IMR-90 (cell line): ENCODE data around the gene ANKDD1B. TPM values are rescaled to one million over a fixed set of nuclear protein-coding genes. Genes with fewer than 3 reads are reported as not detected.

Source experiments
- ATAC-seq: fragments of 200-7000 bp; cut with Tn5 transposase; 2 replicates; pipeline ENCODE4 v1.9.1; 2020; ENCODE audit warnings: low read depth, mild to moderate bottlenecking, moderate library complexity
- BruUV-seq: library from RNA; stranded (reverse); fragments of 400-500 nt; replicated peaks from 2 replicates; lab custom pipeline; 2021; lab: Mats Ljungman, UMichigan
- CTCF ChIA-PET: fragments of 300-600 bp; formaldehyde crosslinking; extraction: SDS; loops from one replicate; lab custom pipeline; 2021; ENCODE audit warnings: antibody characterized with exemption; lab: Yijun Ruan, JAX
- POLR2A ChIA-PET: fragments of 300-600 bp; sonication (Branson Sonifier 250); formaldehyde crosslinking; loops from one replicate; lab custom pipeline; 2022; ENCODE audit warnings: antibody characterized with exemption; ENCODE audit not compliant: unreplicated experiment; lab: Charles Lee
- DNase-seq: peaks from one replicate; pipeline ENCODE4 v3.0.0; 2013
- H2AFZ ChIP-seq: replicated peaks from 2 replicates; pipeline ENCODE3; 2013; ENCODE audit warnings: low read length, mild to moderate bottlenecking; ENCODE audit not compliant: poor library complexity
- H2AK5ac ChIP-seq: 2 replicates; pipeline ENCODE4 v1.6.1; 2013; ENCODE audit warnings: low read depth, low read length, inconsistent platforms
- H2AK9ac ChIP-seq: replicated peaks from 2 replicates; pipeline ENCODE3; 2013; ENCODE audit warnings: mild to moderate bottlenecking, low read depth, low read length, moderate library complexity; ENCODE audit not compliant: poor library complexity
- H2BK120ac ChIP-seq: 2 replicates; pipeline ENCODE4 v1.6.1; 2013; ENCODE audit warnings: low read depth, low read length, inconsistent platforms
- H2BK15ac ChIP-seq: 3 replicates; pipeline ENCODE4 v1.6.1; 2013; ENCODE audit warnings: low read depth, low read length, inconsistent platforms
- H2BK20ac ChIP-seq: 2 replicates; pipeline ENCODE4 v1.6.1; 2013; ENCODE audit warnings: low read depth, mild to moderate bottlenecking, inconsistent platforms, low read length, moderate library complexity
- H2BK5ac ChIP-seq: 2 replicates; pipeline ENCODE4 v1.6.1; 2013; ENCODE audit warnings: mild to moderate bottlenecking, low read depth, low read length, inconsistent platforms; ENCODE audit not compliant: poor library complexity, severe bottlenecking
- H3K14ac ChIP-seq: replicated peaks from 2 replicates; pipeline ENCODE4 v1.6.1; 2013; ENCODE audit warnings: low read depth, low read length, inconsistent platforms
- H3K18ac ChIP-seq: 2 replicates; pipeline ENCODE4 v1.6.1; 2013; ENCODE audit warnings: low read depth, low read length, control low read depth
- H3K23ac ChIP-seq: 2 replicates; pipeline ENCODE4 v1.6.1; 2013; ENCODE audit warnings: low read depth, low read length, inconsistent platforms
- H3K27ac ChIP-seq: 2 replicates; pipeline ENCODE4 v1.5.1; 2013; ENCODE audit warnings: mild to moderate bottlenecking, control low read depth, low read length; ENCODE audit not compliant: insufficient read depth
- H3K27me3 ChIP-seq: 2 replicates; pipeline ENCODE4 v1.6.1; 2013; ENCODE audit warnings: low read length; ENCODE audit not compliant: control insufficient read depth, insufficient read depth
- H3K36me3 ChIP-seq: 2 replicates; pipeline ENCODE4 v1.6.1; 2013; ENCODE audit warnings: low read length, mixed read lengths; ENCODE audit not compliant: control insufficient read depth, insufficient read depth
- H3K4ac ChIP-seq: 2 replicates; pipeline ENCODE4 v1.6.1; 2013; ENCODE audit warnings: low read depth, low read length, inconsistent platforms
- H3K4me1 ChIP-seq: 2 replicates; pipeline ENCODE4 v1.6.1; 2013; ENCODE audit warnings: low read length, mixed read lengths; ENCODE audit not compliant: control insufficient read depth, insufficient read depth
- H3K4me2 ChIP-seq: 2 replicates; pipeline ENCODE4 v1.6.1; 2013; ENCODE audit warnings: low read depth, mild to moderate bottlenecking, control low read depth, low read length, moderate library complexity
- H3K4me3 ChIP-seq: 2 replicates; pipeline ENCODE4 v1.5.1; 2013; ENCODE audit warnings: low read depth, mild to moderate bottlenecking, control low read depth, low read length, moderate library complexity; ENCODE audit not compliant: insufficient read depth
- H3K56ac ChIP-seq: 2 replicates; pipeline ENCODE4 v1.6.1; 2013; ENCODE audit warnings: low read length, inconsistent platforms; ENCODE audit not compliant: insufficient read depth; ENCODE audit errors: extremely low read depth
- H3K79me1 ChIP-seq, 2 experiments: 2 replicates each; pipeline ENCODE4 v1.6.1; 2013; ENCODE audit warnings: low read length in 2 of 2, inconsistent platforms in 1 of 2, low read depth in 1 of 2
- H3K9ac ChIP-seq: 2 replicates; pipeline ENCODE4 v1.6.1; 2013; ENCODE audit warnings: low read depth, low read length, control low read depth
- H3K9me1 ChIP-seq: 2 replicates; pipeline ENCODE4 v1.6.1; 2013; ENCODE audit warnings: low read length, inconsistent platforms; ENCODE audit not compliant: insufficient read depth
- H3K9me3 ChIP-seq: 2 replicates; pipeline ENCODE4 v1.6.1; 2013; ENCODE audit warnings: low read length; ENCODE audit not compliant: control insufficient read depth, insufficient read depth
- H4K20me1 ChIP-seq: 2 replicates; pipeline ENCODE4 v1.6.1; 2013; ENCODE audit warnings: low read length, inconsistent platforms; ENCODE audit not compliant: insufficient read depth
- H4K5ac ChIP-seq: 2 replicates; pipeline ENCODE4 v1.6.1; 2013; ENCODE audit warnings: mild to moderate bottlenecking, low read depth, low read length, control low read depth
- H4K8ac ChIP-seq, 2 experiments: 2 replicates each; pipeline ENCODE4 v1.6.1; 2013; ENCODE audit warnings: low read depth in 2 of 2, low read length in 2 of 2, control low read depth in 1 of 2, inconsistent platforms in 1 of 2
- H4K91ac ChIP-seq: 2 replicates; pipeline ENCODE4 v1.6.1; 2013; ENCODE audit warnings: low read depth, low read length, inconsistent platforms; ENCODE audit not compliant: insufficient read depth
- BHLHE40 ChIP-seq: fragments of 150-350 bp; IDR thresholded peaks from 2 replicates; pipeline ENCODE4 v1.6.1; 2016; ENCODE audit warnings: mild to moderate bottlenecking, low read depth, low read length
- CEBPB ChIP-seq: IDR thresholded peaks from 2 replicates; pipeline ENCODE4 v1.6.1; 2012; ENCODE audit warnings: low read depth, low read length, improper control_type of control experiment
- CHD1 ChIP-seq: IDR thresholded peaks from 2 replicates; pipeline ENCODE4 v1.6.1; 2012; ENCODE audit warnings: low read depth, low read length, improper control_type of control experiment
- CTCF ChIP-seq: conservative IDR thresholded peaks from 2 replicates; pipeline ENCODE4 v1.5.1; 2012; ENCODE audit warnings: mild to moderate bottlenecking, low read depth, low read length, improper control_type of control experiment
- ELK1 ChIP-seq: fragments of 150-350 bp; IDR thresholded peaks from 2 replicates; pipeline ENCODE4 v1.6.1; 2016; ENCODE audit warnings: low read depth, mild to moderate bottlenecking, low read length, moderate library complexity, borderline replicate concordance
- FOS ChIP-seq: fragments of 150-350 bp; IDR thresholded peaks from 2 replicates; pipeline ENCODE4 v1.6.1; 2016; ENCODE audit warnings: low read depth, low read length
- MAFK ChIP-seq: IDR thresholded peaks from 2 replicates; pipeline ENCODE4 v1.6.1; 2012; ENCODE audit warnings: low read depth, low read length, improper control_type of control experiment
- MAZ ChIP-seq: IDR thresholded peaks from 2 replicates; pipeline ENCODE4 v1.6.1; 2012; ENCODE audit warnings: low read depth, mild to moderate bottlenecking, low read length, improper control_type of control experiment, moderate library complexity, borderline replicate concordance
- MXI1 ChIP-seq: IDR thresholded peaks from 2 replicates; pipeline ENCODE4 v1.6.1; 2012; ENCODE audit warnings: low read depth, mild to moderate bottlenecking, low read length, moderate library complexity, borderline replicate concordance
- RCOR1 ChIP-seq: IDR thresholded peaks from 2 replicates; pipeline ENCODE4 v1.6.1; 2012; ENCODE audit warnings: mild to moderate bottlenecking, low read length, improper control_type of control experiment; ENCODE audit not compliant: insufficient replicate concordance
- RFX5 ChIP-seq: IDR thresholded peaks from 2 replicates; pipeline ENCODE4 v1.8.0; 2012; ENCODE audit warnings: low read depth, mild to moderate bottlenecking, low read length, moderate library complexity
- SMC3 ChIP-seq: fragments of 150-350 bp; IDR thresholded peaks from 2 replicates; pipeline ENCODE4 v1.6.1; 2016; ENCODE audit warnings: low read depth, mild to moderate bottlenecking, antibody characterized with exemption, low read length, moderate library complexity
- USF2 ChIP-seq: fragments of 150-350 bp; IDR thresholded peaks from 2 replicates; pipeline ENCODE4 v1.6.1; 2017; ENCODE audit warnings: mild to moderate bottlenecking, antibody characterized with exemption, low read length, low read depth
- WGBS, 2 experiments: methylation state at CpG; one replicate each; pipeline versions ENCODE4 v1.1.5 to v1.1.7; 2013; ENCODE audit warnings: missing lambda C conversion rate in 2 of 2; ENCODE audit not compliant: insufficient read length in 1 of 2; ENCODE audit errors: extremely low coverage in 2 of 2; 5-methylcytosine and 5-hydroxymethylcytosine counted together
- dilution Hi-C: fragments of 300-500 bp; cut with HindIII; formaldehyde crosslinking; loops from one replicate; pipeline ENCODE4 v1.14.3; 2018; ENCODE audit warnings: low sequenced_read_pairs; ENCODE audit not compliant: unreplicated experiment
- in situ Hi-C: fragments of 300-500 bp; cut with MboI; formaldehyde crosslinking; loops from 3 replicates; pipeline ENCODE4 v1.14.3; 2019; ENCODE audit warnings: low sequenced_read_pairs, inconsistent platforms, mixed read lengths
- intact Hi-C: fragments of 100-400 bp; cut with micrococcal nuclease; formaldehyde crosslinking; loops from 2 replicates; pipeline ENCODE4 v1.10.0; 2022
- polyA plus RNA-seq, 3 experiments: library from polyadenylated mRNA; depleted of rRNA; stranded (reverse); fragments of >200 nt; gene quantifications; 2 replicates each; pipeline ENCODE4 v1.2.3, GENCODE V29; 2012; ENCODE audit warnings: low replicate concordance in 1 of 3
- total RNA-seq: library from RNA; depleted of rRNA; stranded (reverse); fragments of >200 nt; gene quantifications from 2 replicates; pipeline ENCODE4 v1.2.3, GENCODE V29; 2012

Gene ANKDD1B
- total and polyA plus RNA-seq, 2 of the 4 experiments (the other 2 are of a cell fraction), result 0.24 TPM; not detected in 1

- H3K27me3 ChIP-seq, result no peaks in the 10 kb centered on the region
- H3K79me1 ChIP-seq, result no peaks in the 10 kb centered on the region
- no peak overlapping the region for H2BK15ac ChIP-seq
- ATAC-seq (no peak), DNase-seq (no peak)
- BruUV-seq, result no TSS peak
- no peak overlapping the region for H3K14ac ChIP-seq
- no peak overlapping the region for H2BK20ac ChIP-seq
- TF ChIP-seq MAFK (no peak), FOS (no peak), CHD1 (no peak), MAZ (no peak), CEBPB (no peak), BHLHE40 (no peak), CTCF (no peak), RFX5 (no peak), RCOR1 (no peak), USF2 (no peak), ELK1 (no peak), SMC3 (no peak), MXI1 (no peak)
- H4K20me1 ChIP-seq, result no peaks in the 10 kb centered on the region
- H3K4me1 ChIP-seq, result no peaks in the 10 kb centered on the region
- no peaks in the 10 kb centered on the region for H3K36me3 ChIP-seq
- no peak overlapping the region for H3K18ac ChIP-seq
- no peak overlapping the region for H3K27ac ChIP-seq
- no peak overlapping the region for H4K5ac ChIP-seq
- no peaks in the 10 kb centered on the region for H3K9me3 ChIP-seq
- ChIA-PET POLR2A (no interaction called here), CTCF (interaction anchor here (2.2 kb wide), 1 partner anchor 10 kb away, joined by 5 read pairs; no protein-coding TSS in a partner anchor)
- dilution Hi-C loops, result no loop called here
- H2BK5ac ChIP-seq, result no peak overlapping the region
- intact Hi-C loops, result no loop called here
- no peak overlapping the region for H2AFZ ChIP-seq
- no peak overlapping the region for H3K4ac ChIP-seq
- H2AK9ac ChIP-seq, result no peak overlapping the region
- no peak overlapping the region for H2AK5ac ChIP-seq
- no peak overlapping the region for H4K8ac ChIP-seq
- in situ Hi-C loops, result no loop called here
- no peak overlapping the region for H3K4me2 ChIP-seq
- H3K4me3 ChIP-seq, result no peak overlapping the region
- H3K56ac ChIP-seq, result no peak overlapping the region
- H4K91ac ChIP-seq, result no peak overlapping the region
- H3K9me1 ChIP-seq, result no peaks in the 10 kb centered on the region
- no peak overlapping the region for H3K9ac ChIP-seq
- WGBS, 2 experiments, result no CpG with 5 or more reads among the region's 2 CpGs
- H2BK120ac ChIP-seq, result no peak overlapping the region
- H3K23ac ChIP-seq, result no peak overlapping the region
Measured at GRCh38 chr5:75667586-75667985, 56.3 kb downstream of the ANKDD1B start.
